22Rv1 (cell line): ENCODE measurements around the gene CIAO2B.

Source experiments
- CTCF ChIP-seq: fragments of 450-650 bp; IDR thresholded peaks from 2 replicates; pipeline ENCODE4 v1.5.1; 2017; ENCODE audit warnings: mild to moderate bottlenecking
- ZFX ChIP-seq: fragments of 450-650 bp; IDR thresholded peaks from 2 replicates; pipeline ENCODE4 v1.6.1; 2017; ENCODE audit warnings: antibody characterized with exemption, borderline replicate concordance

- TF ChIP-seq CTCF (peak; percentile 85), ZFX (no peak)
Measured at GRCh38 chr16:66954097-66954659, 20.0 kb upstream of the CIAO2B start.
